ENCODE results near the gene ZIM2.

DNA sequence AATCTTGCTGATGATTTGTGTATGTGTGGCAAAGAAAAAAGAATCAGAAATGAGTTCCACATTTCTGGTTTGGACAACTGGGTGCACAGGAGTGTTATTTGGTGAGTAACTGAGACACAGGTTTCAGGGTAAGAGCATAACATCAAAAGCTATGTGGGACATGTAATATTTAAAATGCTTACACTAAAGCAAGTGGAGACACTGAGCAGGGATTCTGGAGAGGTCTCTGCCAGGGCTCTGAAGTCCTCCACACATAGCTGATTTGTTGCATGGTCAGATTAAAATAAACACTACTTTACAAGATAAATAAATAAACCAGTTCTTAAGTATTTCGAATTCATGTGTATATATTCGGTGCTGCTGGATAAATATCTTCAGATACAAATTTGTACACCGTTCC is 16.3 kb upstream of the ZIM2 start:
- TF ChIP-seq, protein P1, sequence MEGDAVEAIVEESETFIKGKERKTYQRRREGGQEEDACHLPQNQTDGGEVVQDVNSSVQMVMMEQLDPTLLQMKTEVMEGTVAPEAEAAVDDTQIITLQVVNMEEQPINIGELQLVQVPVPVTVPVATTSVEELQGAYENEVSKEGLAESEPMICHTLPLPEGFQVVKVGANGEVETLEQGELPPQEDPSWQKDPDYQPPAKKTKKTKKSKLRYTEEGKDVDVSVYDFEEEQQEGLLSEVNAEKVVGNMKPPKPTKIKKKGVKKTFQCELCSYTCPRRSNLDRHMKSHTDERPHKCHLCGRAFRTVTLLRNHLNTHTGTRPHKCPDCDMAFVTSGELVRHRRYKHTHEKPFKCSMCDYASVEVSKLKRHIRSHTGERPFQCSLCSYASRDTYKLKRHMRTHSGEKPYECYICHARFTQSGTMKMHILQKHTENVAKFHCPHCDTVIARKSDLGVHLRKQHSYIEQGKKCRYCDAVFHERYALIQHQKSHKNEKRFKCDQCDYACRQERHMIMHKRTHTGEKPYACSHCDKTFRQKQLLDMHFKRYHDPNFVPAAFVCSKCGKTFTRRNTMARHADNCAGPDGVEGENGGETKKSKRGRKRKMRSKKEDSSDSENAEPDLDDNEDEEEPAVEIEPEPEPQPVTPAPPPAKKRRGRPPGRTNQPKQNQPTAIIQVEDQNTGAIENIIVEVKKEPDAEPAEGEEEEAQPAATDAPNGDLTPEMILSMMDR (IDR thresholded peaks at IDR 0.05) = no peak
- no peak for TF ChIP-seq POLR2A (IDR thresholded peaks at IDR 0.05)

Data from transverse colon (tissue), 3 donors.